Measurements from ENCODE around the gene KIAA1328.

GRCh38 chr18:36805105-36805504, 23.8 kb upstream of the KIAA1328 start:
- no peak for TF ChIP-seq EZH2 (IDR thresholded peaks at IDR 0.05; ENCODE audit: insufficient read depth, poor library complexity, severe bottlenecking)
- no peak for TF ChIP-seq EZH2phosphoT487 (IDR thresholded peaks at IDR 0.05; ENCODE audit: insufficient read depth, low read depth)
